GM19324 (cell line): ENCODE data around the gene PDCD5.
"Not testable (repeated sequence)": the region's sequence is repeated elsewhere in the genome, so short reads cannot be mapped to it uniquely, and the experiment has no call there.

Experiments used
- ATAC-seq: cut with Tn5 transposase; IDR thresholded peaks from one replicate; pipeline ENCODE4 v1.9.1; 2021; ENCODE audit warnings: mild to moderate bottlenecking, moderate library complexity; ENCODE audit not compliant: unreplicated experiment, low FRiP score

Gene PDCD5

DNA sequence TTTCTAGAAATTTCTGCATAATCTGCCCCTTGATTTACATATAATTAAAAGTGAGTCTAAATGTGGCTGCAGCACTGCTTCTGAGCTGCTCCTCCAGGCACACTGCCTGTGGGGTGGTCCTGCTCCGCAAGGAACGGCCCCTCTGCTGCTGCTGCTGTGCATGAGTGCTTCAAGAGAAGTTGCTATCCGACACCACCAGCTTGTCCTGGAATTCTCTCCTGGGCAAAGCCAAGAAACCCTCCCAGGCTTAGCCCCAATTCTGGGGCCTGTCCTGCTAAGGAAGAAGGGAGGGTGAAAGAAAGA is 7.5 kb upstream of the PDCD5 start:
- no peak for ATAC-seq

GRCh38 chr19:32576790-32577189 is 4.2 kb upstream of the PDCD5 start:
- ATAC-seq = no peak

- ATAC-seq = peak; percentile 21
These were observed 563 bp upstream of the PDCD5 start for GRCh38 chr19:32580353-32580900.

DNA sequence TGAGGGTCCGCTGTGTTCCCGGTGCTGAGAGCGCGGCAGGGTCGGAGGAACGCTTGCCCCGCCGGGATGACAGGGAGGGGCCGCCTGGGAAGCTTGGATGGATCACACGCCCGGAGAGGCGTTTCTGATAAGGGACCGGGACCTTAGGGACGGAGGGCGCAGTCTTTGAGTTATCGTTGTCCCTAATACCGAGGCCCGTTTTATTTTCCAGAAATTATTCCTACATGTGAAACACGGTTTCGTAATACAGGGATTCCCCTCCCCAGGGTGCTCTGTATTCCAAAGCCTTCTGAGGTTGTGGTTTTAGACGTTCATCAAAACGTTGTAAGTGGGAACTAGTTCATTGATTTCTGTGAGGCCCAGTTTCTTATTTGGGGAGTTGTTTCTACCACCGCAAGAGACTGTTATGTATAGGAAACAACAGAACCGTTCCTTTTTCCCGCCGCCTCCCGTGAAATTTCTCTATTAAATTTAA is 752 bp downstream of the PDCD5 start:
- peak; percentile 10 for ATAC-seq

- not testable (repeated sequence) for ATAC-seq
These were observed 6.9 kb downstream of the PDCD5 start for GRCh38 chr19:32587747-32588504.

DNA sequence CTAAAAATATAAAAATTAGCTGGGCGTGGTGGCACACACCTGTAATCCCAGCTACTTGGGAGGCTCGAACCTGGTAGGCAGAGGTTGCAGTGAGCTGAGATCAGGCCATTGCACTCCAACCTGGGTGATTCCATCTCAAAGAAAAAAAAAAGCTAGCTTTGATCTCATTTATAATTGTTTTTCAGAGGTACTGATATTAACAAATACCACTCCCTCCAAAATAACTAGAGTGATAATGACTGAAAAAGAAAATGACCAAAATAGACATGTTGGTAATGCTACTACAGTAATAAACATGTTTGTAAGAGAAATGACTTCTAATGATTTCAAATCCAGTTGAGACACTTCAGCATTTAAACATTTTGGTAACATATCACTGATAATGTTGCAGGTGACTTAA is 13.0 kb downstream of the PDCD5 start:
- no peak for ATAC-seq

DNA sequence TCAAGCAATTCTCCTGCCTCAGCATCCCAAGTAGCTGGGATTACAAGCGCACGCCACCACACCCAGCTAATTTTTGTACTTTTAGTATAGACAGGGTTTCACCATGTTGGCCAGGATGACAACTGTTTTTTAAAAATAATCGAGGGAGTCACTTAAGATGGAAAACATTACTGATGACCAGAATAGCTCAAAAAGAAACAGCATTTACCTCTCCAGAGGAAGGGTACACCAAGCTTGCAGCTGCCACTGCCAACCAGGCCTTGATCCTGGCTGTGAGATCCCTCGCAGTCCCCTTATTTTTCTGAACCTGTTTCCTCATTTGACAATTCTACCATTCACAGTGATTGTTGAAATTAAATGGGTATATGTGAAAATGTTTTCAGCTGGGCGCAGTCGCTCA is 14.5 kb downstream of the PDCD5 start:
- ATAC-seq = no peak

GRCh38 chr19:32598022-32598421 is 17.0 kb downstream of the PDCD5 start:
- no peak for ATAC-seq

GRCh38 chr19:32599258-32599657 is 18.3 kb downstream of the PDCD5 start:
- ATAC-seq = no peak

- ATAC-seq = no peak
These were observed 18.8 kb downstream of the PDCD5 start for GRCh38 chr19:32599736-32600157.

DNA sequence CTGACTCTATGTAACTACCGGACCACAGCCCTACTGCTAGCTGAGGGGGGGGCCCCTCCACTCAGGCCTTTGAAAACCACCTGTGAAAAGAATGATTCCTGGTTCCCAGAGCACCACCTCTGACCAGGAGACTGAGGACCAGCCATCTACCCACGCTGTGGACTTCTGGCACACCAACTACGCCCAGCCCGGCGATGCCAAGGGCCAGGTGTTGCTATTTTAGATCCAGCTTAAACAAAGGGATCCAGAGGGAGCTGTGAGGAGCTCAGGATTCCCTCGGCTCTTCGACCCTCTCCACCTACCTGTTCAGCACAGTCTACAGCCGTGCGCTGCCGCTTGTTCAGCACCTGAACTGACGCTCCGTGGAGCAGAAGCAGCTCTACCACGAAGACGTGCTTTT is 23.0 kb downstream of the PDCD5 start:
- ATAC-seq = no peak

GRCh38 chr19:32605544-32605943 is 24.6 kb downstream of the PDCD5 start:
- ATAC-seq = no peak

DNA sequence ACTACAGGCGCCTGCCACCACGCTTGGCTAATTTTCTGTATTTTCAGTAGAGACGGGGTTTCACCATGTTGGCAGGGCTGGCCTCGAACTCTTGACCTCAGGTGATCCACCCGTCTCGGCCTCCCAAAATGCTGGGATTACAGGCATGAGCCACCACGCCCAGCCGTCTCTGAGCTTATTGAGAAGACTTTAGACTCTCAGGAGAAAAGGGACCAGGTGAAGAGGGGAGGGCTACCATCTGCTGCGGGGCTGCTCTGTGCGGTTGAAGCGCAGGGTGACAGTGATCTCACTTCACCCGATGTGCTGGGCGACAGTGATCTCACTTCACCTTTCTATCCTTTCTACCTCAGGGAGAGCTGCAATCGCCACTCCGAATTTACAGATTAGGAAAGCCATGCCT is 25.3 kb downstream of the PDCD5 start:
- no peak for ATAC-seq

- no peak for ATAC-seq
These were observed 26.5 kb downstream of the PDCD5 start for GRCh38 chr19:32607479-32607878.

DNA sequence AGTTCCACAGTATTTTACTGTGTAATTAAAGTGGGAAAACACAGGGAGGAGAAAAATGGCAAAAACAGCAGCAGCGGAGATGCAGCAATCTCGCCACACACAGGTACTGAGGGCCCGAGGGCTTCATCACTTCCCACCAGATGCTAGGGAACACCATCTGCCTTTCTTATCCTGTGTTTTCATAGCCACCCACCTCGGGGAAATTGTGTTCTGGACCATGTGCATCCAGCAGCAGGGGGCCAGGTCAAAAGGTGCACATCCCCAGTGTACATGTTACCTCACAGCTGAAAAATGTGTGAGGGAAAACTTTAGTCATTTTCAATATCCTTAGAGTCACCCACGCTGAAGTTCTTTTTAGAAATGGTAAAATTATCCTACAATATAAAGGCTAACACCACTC is 30.2 kb downstream of the PDCD5 start:
- no peak for ATAC-seq

GRCh38 chr19:32613008-32613407 is 32.0 kb downstream of the PDCD5 start:
- no peak for ATAC-seq

GRCh38 chr19:32614916-32615315 is 33.9 kb downstream of the PDCD5 start:
- ATAC-seq = no peak

DNA sequence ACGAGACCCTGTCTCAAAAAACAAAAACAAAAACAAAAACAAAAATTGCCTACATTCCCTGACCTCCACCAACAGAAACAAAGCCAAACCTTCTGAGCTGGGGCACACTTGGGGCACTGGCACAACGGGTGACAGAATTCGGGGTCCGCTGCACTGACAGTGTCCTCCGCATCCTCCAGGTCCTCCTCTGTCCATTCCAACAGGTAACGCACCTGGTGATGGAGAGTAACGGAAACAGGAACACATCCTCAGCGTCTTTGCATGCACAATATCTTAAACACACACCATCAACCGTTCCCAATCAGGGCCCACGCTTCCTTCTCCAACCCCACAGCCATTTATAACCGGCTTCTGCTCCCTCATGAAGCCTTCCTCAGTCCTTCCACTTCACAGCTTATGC is 34.6 kb downstream of the PDCD5 start:
- no peak for ATAC-seq

GRCh38 chr19:32619051-32619685 is 38.2 kb downstream of the PDCD5 start:
- ATAC-seq = no peak

DNA sequence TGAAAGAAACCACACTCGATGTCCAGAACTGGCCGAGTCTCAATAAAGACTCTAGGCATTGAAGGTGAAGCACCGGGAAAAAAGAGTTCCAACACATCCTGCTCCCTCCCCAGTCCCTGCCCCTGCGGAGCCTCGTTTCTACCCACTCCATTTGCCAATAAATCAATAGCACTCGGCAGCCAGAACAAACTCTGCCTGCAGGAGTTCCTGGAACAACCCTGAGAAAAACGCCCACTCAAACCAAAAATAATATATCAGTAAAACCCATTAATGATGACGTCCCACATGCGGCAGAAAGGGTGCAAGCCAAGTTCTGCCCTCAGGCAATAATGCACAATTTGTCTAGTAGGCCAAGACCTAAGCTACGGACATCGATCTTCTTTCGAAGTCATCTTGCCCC is 41.0 kb downstream of the PDCD5 start:
- no peak for ATAC-seq

DNA sequence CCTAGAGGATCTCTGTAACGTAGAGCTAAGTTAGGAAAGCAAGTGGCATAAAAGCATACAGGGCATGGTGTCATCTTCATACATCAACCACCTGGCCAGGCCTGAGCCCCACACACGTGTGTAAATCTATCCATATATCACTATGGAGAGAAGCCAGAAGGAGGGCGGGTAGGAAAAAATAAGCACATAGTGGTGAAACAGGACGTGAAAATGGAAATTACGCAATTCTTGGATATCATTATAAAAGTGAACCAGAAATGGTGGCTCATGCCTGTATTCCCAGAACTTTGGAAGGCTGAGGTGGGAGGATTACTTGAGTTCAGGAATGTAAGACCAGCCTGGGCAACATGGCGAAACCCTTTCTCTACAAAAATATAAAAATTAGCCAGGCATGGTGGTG is 43.4 kb downstream of the PDCD5 start:
- ATAC-seq = no peak

GRCh38 chr19:32626969-32627368 is 46.0 kb downstream of the PDCD5 start:
- ATAC-seq = no peak
